Mammary epithelial cell (primary cell): ENCODE data around the gene PAX5.

ENCODE experiments used
- CTCF ChIP-seq, 2 donors: IDR thresholded peaks in 1 of 2; conservative IDR thresholded peaks in 1 of 2; 2 replicates each; pipeline ENCODE4 v1.5.1; 2011 to 2012; ENCODE audit warnings: inconsistent platforms in 2 of 2, low read length in 2 of 2, mild to moderate bottlenecking in 2 of 2, control low read depth in 1 of 2, low read depth in 1 of 2; ENCODE audit not compliant: insufficient read depth in 1 of 2; ENCODE audit errors: extremely low read depth in 1 of 2
- EZH2 ChIP-seq: IDR thresholded peaks from 2 replicates; pipeline ENCODE4 v1.6.1; 2012; ENCODE audit warnings: low read length, inconsistent platforms, borderline replicate concordance

- TF ChIP-seq CTCF (conservative IDR thresholded peaks at IDR 0.05 in 1 of 2, IDR thresholded peaks at IDR 0.05 in 1 of 2; ENCODE audit: extremely low read depth in 1 of 2, insufficient read depth in 1 of 2, low read depth in 1 of 2, low read length in 2 of 2) = no peak
- no peak for TF ChIP-seq EZH2
These were observed 104.8 kb downstream of the PAX5 start for GRCh38 chr9:36929350-36929675.
